SK-N-SH (cell line): ENCODE results near the gene ADISSP. TPM values are rescaled to one million over a fixed set of nuclear protein-coding genes. Genes with fewer than 3 reads are reported as not detected.
A peak's percentile ranks its signal among the peaks of the same experiment; 100 is the strongest.

Experiments used
- CTCF ChIA-PET: fragments of 300-600, 350-600 bp; formaldehyde crosslinking; extraction: SDS; loops from one replicate; lab custom pipeline; 2021; lab: Yijun Ruan, JAX
- POLR2A ChIA-PET: fragments of 350-600 bp; sonication (Branson Sonifier 250); formaldehyde crosslinking; extraction: SDS; loops from one replicate; lab custom pipeline; 2020; ENCODE audit warnings: antibody characterized with exemption, inconsistent platforms; lab: Yijun Ruan, JAX
- DNase-seq: peaks from one replicate; pipeline ENCODE4 v3.0.0; 2012
- H2AFZ ChIP-seq: fragments of 200-600 bp; sonication (generic); 2 replicates; pipeline ENCODE4 v1.8.1; 2016; ENCODE audit warnings: antibody characterized with exemption, mild to moderate bottlenecking, low read depth
- H3F3A ChIP-seq: fragments of 200-600 bp; sonication (generic); replicated peaks from 2 replicates; pipeline ENCODE3; 2016; ENCODE audit warnings: antibody characterized with exemption, mild to moderate bottlenecking; ENCODE audit not compliant: insufficient read depth
- H3K27ac ChIP-seq, 2 experiments: fragments of 200-500 bp in 1 of 2; fragments of 200-600 bp in 1 of 2; sonication (Bioruptor generic) in 1 of 2; sonication (generic), shearing (Covaris generic) in 1 of 2; 2 replicates each; pipeline versions ENCODE4 v1.5.1 to v1.6.1; 2014 to 2016; ENCODE audit warnings: low read depth in 2 of 2, inconsistent platforms in 1 of 2, low read length in 1 of 2, mild to moderate bottlenecking in 1 of 2, mixed read lengths in 1 of 2
- H3K27me3 ChIP-seq: fragments of 200-600 bp; sonication (generic), shearing (Covaris generic); 2 replicates; pipeline ENCODE4 v1.6.1; 2016; ENCODE audit warnings: mixed run types; ENCODE audit not compliant: insufficient read depth
- H3K36me3 ChIP-seq, 2 experiments: fragments of 200-500 bp in 1 of 2; fragments of 200-600 bp in 1 of 2; sonication (Bioruptor generic) in 1 of 2; sonication (generic) in 1 of 2; replicated peaks in 1 of 2; 2 replicates each; pipeline versions ENCODE3 to v1.5.1; 2014 to 2016; ENCODE audit warnings: low read length in 1 of 2, mild to moderate bottlenecking in 1 of 2; ENCODE audit not compliant: insufficient read depth in 2 of 2, control insufficient read depth in 1 of 2
- H3K4me1 ChIP-seq, 2 experiments: fragments of 200-500 bp in 1 of 2; fragments of 200-600 bp in 1 of 2; sonication (Bioruptor generic) in 1 of 2; sonication (generic), shearing (Covaris generic) in 1 of 2; 2 replicates each; pipeline versions ENCODE4 v1.5.1 to v1.6.1; 2014 to 2016; ENCODE audit warnings: low read depth in 1 of 2, low read length in 1 of 2, mixed run types in 1 of 2; ENCODE audit not compliant: insufficient read depth in 2 of 2, control insufficient read depth in 1 of 2
- H3K4me2 ChIP-seq: fragments of 200-600 bp; sonication (generic), shearing (Covaris generic); 2 replicates; pipeline ENCODE4 v1.6.1; 2017; ENCODE audit warnings: mixed run types
- H3K4me3 ChIP-seq, 2 experiments: fragments of 200-500 bp in 1 of 2; fragments of 200-600 bp in 1 of 2; sonication (Bioruptor generic) in 1 of 2; sonication (generic), shearing (Covaris generic) in 1 of 2; 2 replicates each; pipeline versions ENCODE4 v1.5.1 to v1.8.1; 2014 to 2016; ENCODE audit warnings: low read depth in 2 of 2, inconsistent platforms in 1 of 2, low read length in 1 of 2, mild to moderate bottlenecking in 1 of 2, mixed read lengths in 1 of 2, moderate library complexity in 1 of 2
- H3K79me2 ChIP-seq: fragments of 200-600 bp; sonication (generic); 2 replicates; pipeline ENCODE4 v1.8.1; 2017; ENCODE audit warnings: mild to moderate bottlenecking; ENCODE audit not compliant: insufficient read depth
- H3K9ac ChIP-seq: fragments of 200-600 bp; sonication (generic); 2 replicates; pipeline ENCODE4 v1.6.1; 2017; ENCODE audit warnings: mixed run types
- H3K9me2 ChIP-seq: fragments of 200-600 bp; sonication (generic); 2 replicates; pipeline ENCODE4 v1.6.1; 2017; ENCODE audit warnings: mixed run types
- H3K9me3 ChIP-seq: fragments of 200-600 bp; sonication (generic); 2 replicates; pipeline ENCODE4 v1.6.1; 2017; ENCODE audit warnings: mixed run types, mild to moderate bottlenecking, moderate library complexity
- H4K20me1 ChIP-seq: fragments of 200-600 bp; sonication (generic); 2 replicates; pipeline ENCODE4 v1.6.1; 2017; ENCODE audit warnings: mild to moderate bottlenecking, mixed run types; ENCODE audit not compliant: insufficient read depth
- ELF1 ChIP-seq: IDR thresholded peaks from 2 replicates; pipeline ENCODE4 v1.4.0; 2012
- EP300 ChIP-seq, 2 experiments: IDR thresholded peaks; 2 replicates each; pipeline versions ENCODE4 v1.4.0 to v1.6.1; 2012; ENCODE audit warnings: borderline replicate concordance in 1 of 2, low read depth in 1 of 2, low read length in 1 of 2
- FOSL2 ChIP-seq: IDR thresholded peaks from 2 replicates; pipeline ENCODE4 v1.4.0; 2012; ENCODE audit warnings: low read depth, mild to moderate bottlenecking, moderate library complexity, borderline replicate concordance
- FOXM1 ChIP-seq: IDR thresholded peaks from 2 replicates; pipeline ENCODE4 v1.4.0; 2012; ENCODE audit warnings: low read depth, mild to moderate bottlenecking
- GABPA ChIP-seq: IDR thresholded peaks from 2 replicates; pipeline ENCODE4 v1.4.0; 2012; ENCODE audit warnings: low read depth, mild to moderate bottlenecking
- GATA2 ChIP-seq: sonication (generic); formaldehyde crosslinking; IDR thresholded peaks from 2 replicates; pipeline ENCODE4 v1.5.0; 2020; ENCODE audit warnings: mild to moderate bottlenecking, missing genetic modification reagents
- JUND ChIP-seq: IDR thresholded peaks from 2 replicates; pipeline ENCODE4 v1.4.0; 2012
- MEF2A ChIP-seq: IDR thresholded peaks from 2 replicates; pipeline ENCODE4 v1.4.0; 2012; ENCODE audit warnings: low read depth, borderline replicate concordance
- POLR2AphosphoS5 ChIP-seq: IDR thresholded peaks from 2 replicates; pipeline ENCODE4 v1.6.1; 2012; ENCODE audit warnings: low read depth, low read length
- RCOR1 ChIP-seq: fragments of 150-350 bp; IDR thresholded peaks from 2 replicates; pipeline ENCODE4 v1.6.1; 2017; ENCODE audit warnings: antibody characterized with exemption, low read length
- RXRA ChIP-seq: IDR thresholded peaks from 2 replicates; pipeline ENCODE4 v1.4.0; 2012; ENCODE audit warnings: low read depth, mild to moderate bottlenecking, borderline replicate concordance
- SIN3A ChIP-seq: IDR thresholded peaks from 2 replicates; pipeline ENCODE4 v1.6.1; 2012; ENCODE audit warnings: low read depth, mild to moderate bottlenecking, low read length, moderate library complexity, borderline replicate concordance
- TAF1 ChIP-seq: IDR thresholded peaks from 2 replicates; pipeline ENCODE4 v1.6.1; 2012; ENCODE audit warnings: low read depth, mild to moderate bottlenecking, low read length, moderate library complexity, borderline replicate concordance
- YY1 ChIP-seq: IDR thresholded peaks from 2 replicates; pipeline ENCODE4 v1.4.0; 2012; ENCODE audit warnings: low read depth, mild to moderate bottlenecking
- WGBS: methylation state at CpG from one replicate; pipeline ENCODE4 v1.1.6; 2017; ENCODE audit warnings: low lambda C conversion rate; 5-methylcytosine and 5-hydroxymethylcytosine counted together
- polyA plus RNA-seq, 3 experiments: library from polyadenylated mRNA; depleted of rRNA; stranded (reverse); fragments of >200 nt; gene quantifications; 2 replicates each; pipeline ENCODE4 v1.2.3, GENCODE V29; 2012
- TF ChIP-seq, protein P1 (sequence below): IDR thresholded peaks from 2 replicates; pipeline ENCODE4 v1.4.0; 2012; ENCODE audit warnings: low read depth, borderline replicate concordance
- TF ChIP-seq, protein P2 (sequence below): IDR thresholded peaks from 2 replicates; pipeline ENCODE4 v1.4.0; 2012; ENCODE audit warnings: low read depth

The ADISSP gene
- polyA plus RNA-seq, 1 of the 3 experiments (the other 2 are of a cell fraction): 73.9 TPM

DNA sequence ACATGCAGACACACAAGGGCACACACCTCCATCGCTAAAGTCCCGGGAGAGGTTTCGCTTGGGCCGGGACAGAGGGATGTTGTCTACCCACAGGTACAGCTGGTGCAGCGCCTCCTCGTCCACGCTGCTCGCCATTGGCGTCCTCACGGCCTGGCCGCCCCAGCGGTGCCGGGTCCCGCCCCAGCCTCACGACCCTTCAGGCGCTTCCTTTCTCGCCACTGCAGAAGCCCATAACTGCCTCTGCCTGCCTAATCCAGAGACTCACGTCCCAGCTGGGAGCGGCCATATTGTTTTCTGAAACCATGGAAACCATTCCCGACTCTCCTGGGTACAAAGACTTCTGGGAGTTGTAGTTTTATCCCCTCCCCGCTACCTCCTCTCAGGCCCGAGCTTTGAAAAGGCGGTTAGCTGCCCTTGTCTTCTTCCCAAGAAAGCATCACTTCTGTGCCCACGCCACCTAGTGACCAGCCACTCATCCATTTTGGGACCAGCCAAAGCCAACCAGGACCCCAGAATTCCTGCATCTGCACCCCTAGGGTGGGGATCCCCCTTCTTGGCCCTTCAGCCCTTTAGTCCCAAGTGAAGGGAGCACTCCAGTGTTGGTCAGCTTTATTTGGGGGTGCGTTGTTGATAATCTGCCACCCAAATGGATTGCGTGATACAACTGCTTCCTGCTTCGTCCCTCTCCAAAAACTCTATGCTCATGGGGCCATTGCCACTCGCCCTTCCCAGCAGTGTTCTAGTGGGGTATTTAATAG lies 13.8 kb upstream of the ADISSP start, which contains the start of gene SPEF1 (continued):
- TF ChIP-seq, protein P1, sequence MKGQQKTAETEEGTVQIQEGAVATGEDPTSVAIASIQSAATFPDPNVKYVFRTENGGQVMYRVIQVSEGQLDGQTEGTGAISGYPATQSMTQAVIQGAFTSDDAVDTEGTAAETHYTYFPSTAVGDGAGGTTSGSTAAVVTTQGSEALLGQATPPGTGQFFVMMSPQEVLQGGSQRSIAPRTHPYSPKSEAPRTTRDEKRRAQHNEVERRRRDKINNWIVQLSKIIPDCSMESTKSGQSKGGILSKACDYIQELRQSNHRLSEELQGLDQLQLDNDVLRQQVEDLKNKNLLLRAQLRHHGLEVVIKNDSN: no peak
- TF ChIP-seq MEF2A (no peak), FOSL2 (no peak), EP300 (IDR thresholded peaks at IDR 0.05; ENCODE audit: borderline replicate concordance in 1 of 2, low read depth in 1 of 2, low read length in 1 of 2) (no peak), POLR2AphosphoS5 (peak; percentile 80), JUND (0 out of 2 replicates have a peak, but pooled peaks have one; percentile 30), ELF1 (no peak), FOXM1 (no peak), GATA2 (CRISPR knock-in tag) (no peak), TAF1 (no peak), YY1 (peak; percentile 98), RXRA (no peak)
- TF ChIP-seq, protein P2, sequence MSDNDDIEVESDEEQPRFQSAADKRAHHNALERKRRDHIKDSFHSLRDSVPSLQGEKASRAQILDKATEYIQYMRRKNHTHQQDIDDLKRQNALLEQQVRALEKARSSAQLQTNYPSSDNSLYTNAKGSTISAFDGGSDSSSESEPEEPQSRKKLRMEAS: peak; percentile 64; the same call in 1 of the 2 replicates

DNA sequence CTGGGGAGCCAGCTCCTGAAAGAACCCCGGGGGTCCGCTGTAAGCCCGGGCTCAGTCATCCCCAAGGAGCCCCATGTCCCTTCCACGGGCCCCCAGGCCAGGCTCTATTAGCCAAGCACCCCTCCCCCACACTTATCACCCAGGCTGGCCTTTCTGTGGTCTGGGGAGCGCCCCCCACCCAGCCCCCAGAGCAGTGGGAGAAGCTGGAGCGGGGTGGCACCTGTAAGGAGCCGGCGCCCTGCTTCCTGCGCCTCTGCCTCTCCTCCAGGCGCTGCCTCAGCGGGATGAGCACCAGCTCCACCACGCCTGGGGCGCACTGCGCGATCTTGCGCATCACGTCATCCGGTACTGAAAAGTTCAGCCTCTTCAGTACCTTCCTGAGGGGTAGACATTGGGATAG lies 11.4 kb upstream of the ADISSP start:
- WGBS: 93% methylated on average over 15 of the region's 18 CpGs
- no peak overlapping the region for H3K9ac ChIP-seq
- ChIA-PET CTCF (interaction anchor here (0.9 to 6.8 kb wide), 9 partner anchors 8 to 102 kb away, joined by 3 to 38 read pairs (median 12); partner anchors contain the start of genes ADISSP, AP5S1 and CENPB), POLR2A (interaction anchor here (1.7 to 2.5 kb wide), 2 partner anchors 11 to 41 kb away, joined by 9 to 18 read pairs; partner anchors contain the start of genes ADISSP and AP5S1)
- H2AFZ ChIP-seq: no peak overlapping the region
- H4K20me1 ChIP-seq: peaks cover 24% of the 10 kb centered on the region
- H3F3A ChIP-seq: peaks cover 15% of the 10 kb centered on the region
- peaks cover 4 to 18% of the 10 kb centered on the region in 2 experiments; a peak in 3 of 4 replicates for H3K4me1 ChIP-seq
- TF ChIP-seq MEF2A: no peak
- TF ChIP-seq GATA2 (CRISPR knock-in tag): no peak
- no peak for TF ChIP-seq ELF1
- TF ChIP-seq, protein P1: no peak
- TF ChIP-seq RCOR1: no peak
- no peak for TF ChIP-seq SIN3A
- TF ChIP-seq GABPA: no peak
- no peak for TF ChIP-seq YY1
- H3K27me3 ChIP-seq: no peaks in the 10 kb centered on the region
- H3K9me3 ChIP-seq: no peaks in the 10 kb centered on the region
- peaks cover 0 to 2% of the 10 kb centered on the region in 2 experiments for H3K36me3 ChIP-seq
- H3K79me2 ChIP-seq: peaks cover 18% of the 10 kb centered on the region; the same call in 1 of the 2 replicates
- no peak for DNase-seq
- no peak overlapping the region for H3K4me3 ChIP-seq
- no peak overlapping the region for H3K4me2 ChIP-seq
- no peaks in the 10 kb centered on the region for H3K9me2 ChIP-seq
- no peak overlapping the region for H3K27ac ChIP-seq
